ENCODE data around the gene ATP2C2.

GRCh38 chr16:84465154-84465553 lies 96.8 kb downstream of the ATP2C2 start:
- TF ChIP-seq CTCF (conservative IDR thresholded peaks at IDR 0.05; ENCODE audit: low read depth, low read length) (no peak), EZH2 (IDR thresholded peaks at IDR 0.05; ENCODE audit: borderline replicate concordance, low read depth, low read length, poor library complexity, severe bottlenecking) (no peak)
